HepG2 (cell line): Measurements from ENCODE around the gene CEACAM21. TPM values are rescaled to one million over a fixed set of nuclear protein-coding genes. Genes with fewer than 3 reads are reported as not detected.

Experiments
- FOXM1 ChIP-seq: sonication (generic); formaldehyde crosslinking; IDR thresholded peaks from 2 replicates; pipeline ENCODE4 v1.5.0; 2020; ENCODE audit warnings: missing genetic modification reagents
- polyA plus RNA-seq, 8 experiments: library from polyadenylated mRNA; depleted of rRNA in 3 of 8; stranded (reverse) in 7 of 8; unstranded in 1 of 8; fragments of >200 nt; fragmentation: Illumina TruSeq in 4 of 8; extraction: Trizol in 4 of 8; gene quantifications; 2 replicates each; pipeline versions ENCODE4 v1.2.1 to v1.2.3, GENCODE V29; 2011 to 2016; ENCODE audit warnings: low read depth in 4 of 8, missing spikeins in 1 of 8, mixed read lengths in 1 of 8; ENCODE audit not compliant: insufficient read depth in 1 of 8
- total RNA-seq, 5 experiments: library from RNA; depleted of rRNA; stranded (reverse); fragments of >200 nt; fragmentation: Illumina TruSeq; extraction: Trizol; gene quantifications; 2 replicates each; pipeline ENCODE4 v1.2.3, GENCODE V29; 2016; ENCODE audit warnings: low read depth in 1 of 5
- TF ChIP-seq, protein P1 (sequence below): sonication (generic); formaldehyde crosslinking; IDR thresholded peaks from 2 replicates; pipeline ENCODE4 v1.5.0; 2020; ENCODE audit warnings: mild to moderate bottlenecking, missing genetic modification reagents, borderline replicate concordance
- TF ChIP-seq, protein P2 (sequence below), 2 experiments: sonication (generic) in 1 of 2; formaldehyde crosslinking in 1 of 2; IDR thresholded peaks; 2 replicates each; pipeline versions ENCODE4 v1.5.1 to v1.6.1; 2011 to 2020; ENCODE audit warnings: borderline replicate concordance in 1 of 2, low read depth in 1 of 2, low read length in 1 of 2, mild to moderate bottlenecking in 1 of 2, missing genetic modification reagents in 1 of 2, moderate library complexity in 1 of 2

The CEACAM21 gene
- total and polyA plus RNA-seq, 2 of the 13 experiments (the other 11 are each of a cell fraction or from before 2014, with no cell fraction given): 0.05 TPM; not detected in 1

DNA sequence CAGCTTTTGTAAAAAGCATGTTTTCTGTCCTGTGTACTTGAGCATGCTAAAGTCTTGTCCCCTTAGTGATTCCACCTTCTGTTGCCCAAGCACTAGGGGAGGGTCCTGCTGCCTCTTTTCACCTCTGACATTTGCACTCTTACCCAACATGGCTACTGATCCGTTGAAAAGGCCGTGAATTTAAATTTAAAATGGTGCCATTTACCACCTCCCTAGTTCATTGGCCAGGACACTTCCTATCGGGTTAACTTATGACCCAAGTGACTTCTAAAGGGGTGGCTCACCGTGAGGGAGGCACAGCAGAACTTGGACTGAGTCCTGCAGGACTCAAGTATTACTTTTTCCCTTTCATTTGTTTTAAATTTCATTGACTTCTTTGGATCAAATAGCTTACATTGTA is 33.3 kb upstream of the CEACAM21 start (continued):
- TF ChIP-seq, protein P1, sequence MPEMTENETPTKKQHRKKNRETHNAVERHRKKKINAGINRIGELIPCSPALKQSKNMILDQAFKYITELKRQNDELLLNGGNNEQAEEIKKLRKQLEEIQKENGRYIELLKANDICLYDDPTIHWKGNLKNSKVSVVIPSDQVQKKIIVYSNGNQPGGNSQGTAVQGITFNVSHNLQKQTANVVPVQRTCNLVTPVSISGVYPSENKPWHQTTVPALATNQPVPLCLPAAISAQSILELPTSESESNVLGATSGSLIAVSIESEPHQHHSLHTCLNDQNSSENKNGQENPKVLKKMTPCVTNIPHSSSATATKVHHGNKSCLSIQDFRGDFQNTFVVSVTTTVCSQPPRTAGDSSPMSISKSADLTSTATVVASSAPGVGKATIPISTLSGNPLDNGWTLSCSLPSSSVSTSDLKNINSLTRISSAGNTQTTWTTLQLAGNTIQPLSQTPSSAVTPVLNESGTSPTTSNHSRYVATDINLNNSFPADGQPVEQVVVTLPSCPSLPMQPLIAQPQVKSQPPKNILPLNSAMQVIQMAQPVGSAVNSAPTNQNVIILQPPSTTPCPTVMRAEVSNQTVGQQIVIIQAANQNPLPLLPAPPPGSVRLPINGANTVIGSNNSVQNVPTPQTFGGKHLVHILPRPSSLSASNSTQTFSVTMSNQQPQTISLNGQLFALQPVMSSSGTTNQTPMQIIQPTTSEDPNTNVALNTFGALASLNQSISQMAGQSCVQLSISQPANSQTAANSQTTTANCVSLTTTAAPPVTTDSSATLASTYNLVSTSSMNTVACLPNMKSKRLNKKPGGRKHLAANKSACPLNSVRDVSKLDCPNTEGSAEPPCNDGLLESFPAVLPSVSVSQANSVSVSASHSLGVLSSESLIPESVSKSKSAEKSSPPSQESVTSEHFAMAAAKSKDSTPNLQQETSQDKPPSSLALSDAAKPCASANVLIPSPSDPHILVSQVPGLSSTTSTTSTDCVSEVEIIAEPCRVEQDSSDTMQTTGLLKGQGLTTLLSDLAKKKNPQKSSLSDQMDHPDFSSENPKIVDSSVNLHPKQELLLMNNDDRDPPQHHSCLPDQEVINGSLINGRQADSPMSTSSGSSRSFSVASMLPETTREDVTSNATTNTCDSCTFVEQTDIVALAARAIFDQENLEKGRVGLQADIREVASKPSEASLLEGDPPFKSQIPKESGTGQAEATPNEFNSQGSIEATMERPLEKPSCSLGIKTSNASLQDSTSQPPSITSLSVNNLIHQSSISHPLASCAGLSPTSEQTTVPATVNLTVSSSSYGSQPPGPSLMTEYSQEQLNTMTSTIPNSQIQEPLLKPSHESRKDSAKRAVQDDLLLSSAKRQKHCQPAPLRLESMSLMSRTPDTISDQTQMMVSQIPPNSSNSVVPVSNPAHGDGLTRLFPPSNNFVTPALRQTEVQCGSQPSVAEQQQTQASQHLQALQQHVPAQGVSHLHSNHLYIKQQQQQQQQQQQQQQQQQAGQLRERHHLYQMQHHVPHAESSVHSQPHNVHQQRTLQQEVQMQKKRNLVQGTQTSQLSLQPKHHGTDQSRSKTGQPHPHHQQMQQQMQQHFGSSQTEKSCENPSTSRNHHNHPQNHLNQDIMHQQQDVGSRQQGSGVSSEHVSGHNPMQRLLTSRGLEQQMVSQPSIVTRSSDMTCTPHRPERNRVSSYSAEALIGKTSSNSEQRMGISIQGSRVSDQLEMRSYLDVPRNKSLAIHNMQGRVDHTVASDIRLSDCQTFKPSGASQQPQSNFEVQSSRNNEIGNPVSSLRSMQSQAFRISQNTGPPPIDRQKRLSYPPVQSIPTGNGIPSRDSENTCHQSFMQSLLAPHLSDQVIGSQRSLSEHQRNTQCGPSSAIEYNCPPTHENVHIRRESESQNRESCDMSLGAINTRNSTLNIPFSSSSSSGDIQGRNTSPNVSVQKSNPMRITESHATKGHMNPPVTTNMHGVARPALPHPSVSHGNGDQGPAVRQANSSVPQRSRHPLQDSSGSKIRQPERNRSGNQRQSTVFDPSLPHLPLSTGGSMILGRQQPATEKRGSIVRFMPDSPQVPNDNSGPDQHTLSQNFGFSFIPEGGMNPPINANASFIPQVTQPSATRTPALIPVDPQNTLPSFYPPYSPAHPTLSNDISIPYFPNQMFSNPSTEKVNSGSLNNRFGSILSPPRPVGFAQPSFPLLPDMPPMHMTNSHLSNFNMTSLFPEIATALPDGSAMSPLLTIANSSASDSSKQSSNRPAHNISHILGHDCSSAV: no peak
- TF ChIP-seq, protein P2, sequence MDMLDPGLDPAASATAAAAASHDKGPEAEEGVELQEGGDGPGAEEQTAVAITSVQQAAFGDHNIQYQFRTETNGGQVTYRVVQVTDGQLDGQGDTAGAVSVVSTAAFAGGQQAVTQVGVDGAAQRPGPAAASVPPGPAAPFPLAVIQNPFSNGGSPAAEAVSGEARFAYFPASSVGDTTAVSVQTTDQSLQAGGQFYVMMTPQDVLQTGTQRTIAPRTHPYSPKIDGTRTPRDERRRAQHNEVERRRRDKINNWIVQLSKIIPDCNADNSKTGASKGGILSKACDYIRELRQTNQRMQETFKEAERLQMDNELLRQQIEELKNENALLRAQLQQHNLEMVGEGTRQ (IDR thresholded peaks at IDR 0.05; ENCODE audit: low read depth, low read length): no peak
- TF ChIP-seq, protein P2 (CRISPR knock-in tag; IDR thresholded peaks at IDR 0.05; ENCODE audit: borderline replicate concordance): no peak
- no peak for TF ChIP-seq FOXM1 (CRISPR knock-in tag)
